Gastroesophageal sphincter (tissue), 3 donors: ENCODE measurements around the gene PAX3.

ENCODE experiments used
- CTCF ChIP-seq, 4 experiments: fragments of 200-600 bp in 2 of 4; fragments of 450-650 bp in 2 of 4; sonication (generic) in 1 of 4; IDR thresholded peaks; one replicate each; pipeline ENCODE4 v1.5.1; 2017 to 2019; ENCODE audit warnings: antibody characterized with exemption in 4 of 4, mild to moderate bottlenecking in 2 of 4, moderate library complexity in 2 of 4
- EP300 ChIP-seq: sonication (generic); formaldehyde crosslinking; IDR thresholded peaks from one replicate; pipeline ENCODE4 v1.6.1; 2017; ENCODE audit warnings: antibody characterized with exemption, mild to moderate bottlenecking
- POLR2A ChIP-seq, 2 donors: fragments of 450-650 bp; IDR thresholded peaks; one replicate each; pipeline ENCODE4 v1.6.1; 2017; ENCODE audit warnings: antibody characterized with exemption in 2 of 2, mild to moderate bottlenecking in 2 of 2, moderate library complexity in 1 of 2
- POLR2AphosphoS5 ChIP-seq: sonication (generic); formaldehyde crosslinking; IDR thresholded peaks from one replicate; pipeline ENCODE4 v1.6.1; 2017; ENCODE audit warnings: antibody characterized with exemption

- TF ChIP-seq CTCF (IDR thresholded peaks at IDR 0.05) (no peak), POLR2A (IDR thresholded peaks at IDR 0.05) (no peak), EP300 (no peak), POLR2AphosphoS5 (no peak)
Observed at GRCh38 chr2:222310747-222311318, 12.0 kb upstream of the PAX3 start.
